HG03521 (cell line): ENCODE measurements around the gene GUCY2C.
"Not testable (repeated sequence)": the region's sequence is repeated elsewhere in the genome, so short reads cannot be mapped to it uniquely, and the experiment has no call there.

ENCODE experiments used
- ATAC-seq: cut with Tn5 transposase; IDR thresholded peaks from one replicate; pipeline ENCODE4 v1.9.1; 2021; ENCODE audit warnings: mild to moderate bottlenecking, moderate library complexity; ENCODE audit not compliant: unreplicated experiment

GUCY2C gene

GRCh38 chr12:14689144-14689543, 7.3 kb downstream of the GUCY2C start:
- no peak for ATAC-seq

- ATAC-seq = not testable (repeated sequence)
Observed at GRCh38 chr12:14682231-14682630, 14.2 kb downstream of the GUCY2C start.

GRCh38 chr12:14681625-14682024, 14.8 kb downstream of the GUCY2C start:
- ATAC-seq = no peak

- ATAC-seq = no peak
Observed at GRCh38 chr12:14681190-14681589, 15.2 kb downstream of the GUCY2C start.

- no peak for ATAC-seq
Observed at GRCh38 chr12:14678547-14679150, 17.8 kb downstream of the GUCY2C start.

GRCh38 chr12:14668591-14668990, 27.8 kb downstream of the GUCY2C start:
- ATAC-seq = no peak

GRCh38 chr12:14665354-14666348, 30.7 kb downstream of the GUCY2C start:
- ATAC-seq = no peak

- ATAC-seq = no peak
Observed at GRCh38 chr12:14664434-14665023, 31.9 kb downstream of the GUCY2C start.

- no peak for ATAC-seq
Observed at GRCh38 chr12:14663002-14663401, 33.4 kb downstream of the GUCY2C start.

- no peak for ATAC-seq
Observed at GRCh38 chr12:14656846-14657245, 39.6 kb downstream of the GUCY2C start.

- ATAC-seq = no peak
Observed at GRCh38 chr12:14655284-14655683, 41.1 kb downstream of the GUCY2C start.

GRCh38 chr12:14654842-14655241, 41.6 kb downstream of the GUCY2C start:
- ATAC-seq = no peak

- ATAC-seq = no peak
Observed at GRCh38 chr12:14654416-14654815, 42.0 kb downstream of the GUCY2C start.

- no peak for ATAC-seq
Observed at GRCh38 chr12:14652483-14652882, 43.9 kb downstream of the GUCY2C start.

- no peak for ATAC-seq
Observed at GRCh38 chr12:14651371-14651770, 45.0 kb downstream of the GUCY2C start.

GRCh38 chr12:14650789-14651188, 45.6 kb downstream of the GUCY2C start:
- ATAC-seq = no peak

GRCh38 chr12:14647028-14647750, 49.2 kb downstream of the GUCY2C start:
- no peak for ATAC-seq

- no peak for ATAC-seq
Observed at GRCh38 chr12:14643251-14643650, 53.1 kb downstream of the GUCY2C start.

- no peak for ATAC-seq
Observed at GRCh38 chr12:14638066-14638465, 58.3 kb downstream of the GUCY2C start.

- no peak for ATAC-seq
Observed at GRCh38 chr12:14635776-14636175, 60.6 kb downstream of the GUCY2C start.

GRCh38 chr12:14630793-14631192, 65.6 kb downstream of the GUCY2C start:
- ATAC-seq = no peak
